Islet of Langerhans (tissue), 1 donor: ENCODE results near the gene STRIP2.
"Not testable (repeated sequence)": the region's sequence is repeated elsewhere in the genome, so short reads cannot be mapped to it uniquely, and the experiment has no call there.

Experiments
- FAIRE-seq: peaks from one replicate; lab custom pipeline; 2011; peaks lifted over from hg19 to GRCh38; lab: Jason Lieb, UNC

The STRIP2 gene

GRCh38 chr7:129423700-129424410 lies 10.4 kb upstream of the STRIP2 start:
- no peak for FAIRE-seq

GRCh38 chr7:129426482-129426881 lies 7.8 kb upstream of the STRIP2 start:
- FAIRE-seq, result no peak

- FAIRE-seq, result no peak
Measured at GRCh38 chr7:129427526-129428045, 6.6 kb upstream of the STRIP2 start.

GRCh38 chr7:129431911-129432643 lies 2.2 kb upstream of the STRIP2 start:
- no peak for FAIRE-seq

- no peak for FAIRE-seq
Measured at GRCh38 chr7:129434675-129435318, 565 bp downstream of the STRIP2 start.

GRCh38 chr7:129435414-129435829 lies 1.2 kb downstream of the STRIP2 start:
- no peak for FAIRE-seq

GRCh38 chr7:129436335-129436923 lies 2.2 kb downstream of the STRIP2 start:
- no peak for FAIRE-seq

- FAIRE-seq, result no peak
Measured at GRCh38 chr7:129437190-129437589, 3.0 kb downstream of the STRIP2 start.

GRCh38 chr7:129438281-129438838 lies 4.1 kb downstream of the STRIP2 start:
- FAIRE-seq, result no peak

- no peak for FAIRE-seq
Measured at GRCh38 chr7:129438839-129439651, 4.8 kb downstream of the STRIP2 start.

- no peak for FAIRE-seq
Measured at GRCh38 chr7:129439963-129440625, 5.9 kb downstream of the STRIP2 start.

GRCh38 chr7:129443612-129444011 lies 9.4 kb downstream of the STRIP2 start:
- FAIRE-seq, result no peak

GRCh38 chr7:129444776-129445175 lies 10.5 kb downstream of the STRIP2 start:
- not testable (repeated sequence) for FAIRE-seq

GRCh38 chr7:129446925-129447324 lies 12.7 kb downstream of the STRIP2 start:
- FAIRE-seq, result not testable (repeated sequence)

GRCh38 chr7:129447445-129447844 lies 13.2 kb downstream of the STRIP2 start:
- FAIRE-seq, result not testable (repeated sequence)

- FAIRE-seq, result not testable (repeated sequence)
Measured at GRCh38 chr7:129448608-129449007, 14.4 kb downstream of the STRIP2 start.

- FAIRE-seq, result no peak
Measured at GRCh38 chr7:129450295-129450694, 16.1 kb downstream of the STRIP2 start.

- no peak for FAIRE-seq
Measured at GRCh38 chr7:129452589-129453231, 18.5 kb downstream of the STRIP2 start.

- FAIRE-seq, result no peak
Measured at GRCh38 chr7:129453510-129454248, 19.4 kb downstream of the STRIP2 start.

GRCh38 chr7:129454249-129454551 lies 20.0 kb downstream of the STRIP2 start:
- FAIRE-seq, result no peak
